HepG2 (cell line): ENCODE data around the gene HNRNPA1. TPM values are rescaled to one million over a fixed set of nuclear protein-coding genes. Genes with fewer than 3 reads are reported as not detected.

Source experiments
- AFF4 ChIP-seq: sonication (generic); formaldehyde crosslinking; IDR thresholded peaks from 2 replicates; pipeline ENCODE4 v1.4.0; 2020; ENCODE audit warnings: missing genetic modification reagents
- EHMT2 ChIP-seq: fragments of 200-600 bp; sonication (generic); IDR thresholded peaks from 2 replicates; pipeline ENCODE4 v1.7.0; 2017; ENCODE audit warnings: antibody characterized with exemption, low read depth, low read length, borderline replicate concordance
- HDAC6 ChIP-seq: fragments of 200-600 bp; sonication (generic); IDR thresholded peaks from 2 replicates; pipeline ENCODE4 v1.7.0; 2017; ENCODE audit warnings: mild to moderate bottlenecking, antibody characterized with exemption, low read length, low read depth
- HMGXB3 ChIP-seq: sonication (generic); formaldehyde crosslinking; IDR thresholded peaks from 2 replicates; pipeline ENCODE4 v1.4.0; 2020; ENCODE audit warnings: missing genetic modification reagents, borderline replicate concordance
- HNF4A ChIP-seq: sonication (generic); formaldehyde crosslinking; IDR thresholded peaks from 2 replicates; pipeline ENCODE4 v1.4.0; 2020; ENCODE audit warnings: missing genetic modification reagents
- NFE2L1 ChIP-seq: sonication (generic); formaldehyde crosslinking; IDR thresholded peaks from 2 replicates; pipeline ENCODE4 v1.4.0; 2020; ENCODE audit warnings: missing genetic modification reagents, mild to moderate bottlenecking, borderline replicate concordance
- SMARCE1 ChIP-seq: fragments of 450-650 bp; IDR thresholded peaks from 2 replicates; pipeline ENCODE4 v1.6.1; 2017; ENCODE audit warnings: borderline replicate concordance
- ZBTB3 ChIP-seq: sonication (generic); formaldehyde crosslinking; IDR thresholded peaks from 2 replicates; pipeline ENCODE4 v1.4.0; 2020; ENCODE audit warnings: low read depth, mild to moderate bottlenecking, moderate library complexity, missing genetic modification reagents, borderline replicate concordance
- ZNF205 ChIP-seq: IDR thresholded peaks from 2 replicates; pipeline ENCODE4 v1.6.1; 2018; ENCODE audit warnings: missing biosample characterization, missing genetic modification reagents
- ZNF557 ChIP-seq: sonication (generic); formaldehyde crosslinking; IDR thresholded peaks from 2 replicates; pipeline ENCODE4 v1.4.0; 2020; ENCODE audit warnings: missing genetic modification reagents
- ZNF563 ChIP-seq: sonication (generic); formaldehyde crosslinking; IDR thresholded peaks from 2 replicates; pipeline ENCODE4 v1.8.0; 2022; ENCODE audit warnings: mild to moderate bottlenecking, moderate library complexity, missing genetic modification reagents
- ZNF615 ChIP-seq: sonication (generic); formaldehyde crosslinking; IDR thresholded peaks from 2 replicates; pipeline ENCODE4 v1.5.0; 2020; ENCODE audit warnings: mild to moderate bottlenecking, missing genetic modification reagents, borderline replicate concordance
- ZSCAN31 ChIP-seq: sonication (generic); formaldehyde crosslinking; IDR thresholded peaks from 2 replicates; pipeline ENCODE4 v1.5.0; 2020; ENCODE audit warnings: low read depth, mild to moderate bottlenecking, missing genetic modification reagents
- polyA plus RNA-seq, 8 experiments: library from polyadenylated mRNA; depleted of rRNA in 3 of 8; stranded (reverse) in 7 of 8; unstranded in 1 of 8; fragments of >200 nt; fragmentation: Illumina TruSeq in 4 of 8; extraction: Trizol in 4 of 8; gene quantifications; 2 replicates each; pipeline versions ENCODE4 v1.2.1 to v1.2.3, GENCODE V29; 2011 to 2016; ENCODE audit warnings: low read depth in 4 of 8, missing spikeins in 1 of 8, mixed read lengths in 1 of 8; ENCODE audit not compliant: insufficient read depth in 1 of 8
- total RNA-seq, 5 experiments: library from RNA; depleted of rRNA; stranded (reverse); fragments of >200 nt; fragmentation: Illumina TruSeq; extraction: Trizol; gene quantifications; 2 replicates each; pipeline ENCODE4 v1.2.3, GENCODE V29; 2016; ENCODE audit warnings: low read depth in 1 of 5
- TF ChIP-seq, protein P1 (sequence below): sonication (generic); formaldehyde crosslinking; IDR thresholded peaks from 2 replicates; pipeline ENCODE4 v1.4.0; 2020; ENCODE audit warnings: missing genetic modification reagents
- TF ChIP-seq, protein P2 (sequence below): sonication (generic); formaldehyde crosslinking; conservative IDR thresholded peaks from 2 replicates; pipeline ENCODE4 v1.8.1; 2023; ENCODE audit warnings: missing genetic modification reagents

HNRNPA1 gene
- total and polyA plus RNA-seq, 2 of the 13 experiments (the other 11 are each of a cell fraction or from before 2014, with no cell fraction given): 535 to 1,820 TPM

DNA sequence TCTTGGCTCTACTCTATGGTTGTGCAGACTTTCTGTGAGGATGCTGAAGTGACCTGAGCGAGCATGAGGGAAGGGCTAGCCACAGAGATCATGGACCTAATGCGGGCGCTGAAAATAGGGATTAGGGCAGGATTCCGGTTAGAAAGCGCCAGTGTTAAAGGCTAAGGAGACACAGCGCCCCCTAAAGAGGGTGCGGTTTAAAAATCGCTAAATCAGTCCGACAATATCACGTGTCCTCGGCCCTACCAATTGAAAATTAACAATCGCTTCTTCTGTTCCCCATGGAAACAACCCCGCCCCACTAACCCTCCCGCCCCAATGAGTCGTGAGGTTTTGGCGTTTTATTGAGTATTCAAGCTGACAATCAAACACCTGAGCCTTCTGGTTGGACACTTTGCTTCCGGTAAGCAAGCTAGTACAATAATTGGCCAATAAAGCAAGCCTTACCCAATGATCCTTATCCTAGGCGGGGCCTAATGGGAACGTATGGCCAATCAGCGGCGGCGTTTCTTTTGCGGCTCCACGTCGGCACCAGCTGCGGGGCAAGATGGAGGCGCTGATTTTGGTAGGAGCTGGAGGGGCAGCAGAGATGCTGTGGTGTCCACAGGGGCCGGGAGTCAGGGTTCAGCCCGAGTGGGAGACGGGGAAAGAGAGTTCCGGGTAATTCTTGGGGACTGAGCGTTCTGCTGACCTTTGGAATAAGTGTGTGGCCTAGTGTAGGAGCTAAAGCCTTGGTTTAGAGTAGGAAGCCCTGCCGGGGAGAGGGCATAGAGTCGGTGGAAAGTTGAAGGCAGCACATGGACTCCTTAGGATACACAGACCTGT lies 44.3 kb downstream of the HNRNPA1 start, which contains the start of gene COPZ1 (continued):
- TF ChIP-seq, protein P1, sequence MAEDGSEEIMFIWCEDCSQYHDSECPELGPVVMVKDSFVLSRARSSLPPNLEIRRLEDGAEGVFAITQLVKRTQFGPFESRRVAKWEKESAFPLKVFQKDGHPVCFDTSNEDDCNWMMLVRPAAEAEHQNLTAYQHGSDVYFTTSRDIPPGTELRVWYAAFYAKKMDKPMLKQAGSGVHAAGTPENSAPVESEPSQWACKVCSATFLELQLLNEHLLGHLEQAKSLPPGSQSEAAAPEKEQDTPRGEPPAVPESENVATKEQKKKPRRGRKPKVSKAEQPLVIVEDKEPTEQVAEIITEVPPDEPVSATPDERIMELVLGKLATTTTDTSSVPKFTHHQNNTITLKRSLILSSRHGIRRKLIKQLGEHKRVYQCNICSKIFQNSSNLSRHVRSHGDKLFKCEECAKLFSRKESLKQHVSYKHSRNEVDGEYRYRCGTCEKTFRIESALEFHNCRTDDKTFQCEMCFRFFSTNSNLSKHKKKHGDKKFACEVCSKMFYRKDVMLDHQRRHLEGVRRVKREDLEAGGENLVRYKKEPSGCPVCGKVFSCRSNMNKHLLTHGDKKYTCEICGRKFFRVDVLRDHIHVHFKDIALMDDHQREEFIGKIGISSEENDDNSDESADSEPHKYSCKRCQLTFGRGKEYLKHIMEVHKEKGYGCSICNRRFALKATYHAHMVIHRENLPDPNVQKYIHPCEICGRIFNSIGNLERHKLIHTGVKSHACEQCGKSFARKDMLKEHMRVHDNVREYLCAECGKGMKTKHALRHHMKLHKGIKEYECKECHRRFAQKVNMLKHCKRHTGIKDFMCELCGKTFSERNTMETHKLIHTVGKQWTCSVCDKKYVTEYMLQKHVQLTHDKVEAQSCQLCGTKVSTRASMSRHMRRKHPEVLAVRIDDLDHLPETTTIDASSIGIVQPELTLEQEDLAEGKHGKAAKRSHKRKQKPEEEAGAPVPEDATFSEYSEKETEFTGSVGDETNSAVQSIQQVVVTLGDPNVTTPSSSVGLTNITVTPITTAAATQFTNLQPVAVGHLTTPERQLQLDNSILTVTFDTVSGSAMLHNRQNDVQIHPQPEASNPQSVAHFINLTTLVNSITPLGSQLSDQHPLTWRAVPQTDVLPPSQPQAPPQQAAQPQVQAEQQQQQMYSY (CRISPR knock-in tag): no peak
- 0 out of 2 replicates have a peak, but pooled peaks have one; percentile 40 for TF ChIP-seq ZNF563
- TF ChIP-seq ZSCAN31 (CRISPR knock-in tag): peak; percentile 85
- no peak for TF ChIP-seq ZNF615 (CRISPR knock-in tag)
- no peak for TF ChIP-seq SMARCE1
- TF ChIP-seq, protein P2, sequence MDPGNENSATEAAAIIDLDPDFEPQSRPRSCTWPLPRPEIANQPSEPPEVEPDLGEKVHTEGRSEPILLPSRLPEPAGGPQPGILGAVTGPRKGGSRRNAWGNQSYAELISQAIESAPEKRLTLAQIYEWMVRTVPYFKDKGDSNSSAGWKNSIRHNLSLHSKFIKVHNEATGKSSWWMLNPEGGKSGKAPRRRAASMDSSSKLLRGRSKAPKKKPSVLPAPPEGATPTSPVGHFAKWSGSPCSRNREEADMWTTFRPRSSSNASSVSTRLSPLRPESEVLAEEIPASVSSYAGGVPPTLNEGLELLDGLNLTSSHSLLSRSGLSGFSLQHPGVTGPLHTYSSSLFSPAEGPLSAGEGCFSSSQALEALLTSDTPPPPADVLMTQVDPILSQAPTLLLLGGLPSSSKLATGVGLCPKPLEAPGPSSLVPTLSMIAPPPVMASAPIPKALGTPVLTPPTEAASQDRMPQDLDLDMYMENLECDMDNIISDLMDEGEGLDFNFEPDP: no peak
- no peak for TF ChIP-seq NFE2L1 (CRISPR knock-in tag)
- no peak for TF ChIP-seq AFF4 (CRISPR knock-in tag)
- TF ChIP-seq EHMT2: no peak; the same call in 1 of the 2 replicates
- TF ChIP-seq HDAC6: no peak
- no peak for TF ChIP-seq ZNF557
- peak; percentile 50; the same call in 1 of the 2 replicates for TF ChIP-seq HMGXB3 (CRISPR knock-in tag)
- TF ChIP-seq HNF4A (CRISPR knock-in tag): no peak
- no peak; the same call in 1 of the 2 replicates for TF ChIP-seq ZNF205
- no peak for TF ChIP-seq ZBTB3
